ENCODE results near the gene CTTNBP2. TPM values are rescaled to one million over a fixed set of nuclear protein-coding genes. Genes with fewer than 3 reads are reported as not detected.

CTTNBP2 gene
- total and polyA plus RNA-seq, 2 of the 4 experiments (the other 2 are of a cell fraction) = 6.6 to 11.3 TPM

DNA sequence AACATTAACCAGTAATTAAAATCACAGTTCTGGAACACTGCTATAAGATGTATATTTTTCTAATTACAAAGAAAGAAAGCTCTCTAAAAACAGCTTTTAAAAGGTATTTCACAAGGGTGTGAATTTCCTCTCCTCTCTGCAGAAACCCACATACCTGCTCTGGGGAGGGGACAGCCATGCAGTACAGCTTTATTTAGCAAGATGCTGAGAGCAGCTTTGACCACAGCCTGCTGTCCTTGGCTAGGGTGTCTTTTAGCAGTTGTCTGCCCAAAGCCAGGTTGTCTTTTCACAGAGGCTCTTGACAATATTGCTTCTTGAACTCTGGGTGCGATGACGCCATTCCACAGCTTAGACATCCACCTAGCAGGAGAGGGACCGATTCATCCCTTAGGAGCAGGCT lies 148.3 kb downstream of the CTTNBP2 start:
- ChIA-PET POLR2A (ENCODE audit: unreplicated experiment) (interaction anchor here (0.5 kb wide), 1 partner anchor 1214 kb away, joined by 3 read pairs; no protein-coding TSS in a partner anchor), CTCF (no interaction called here)
- H2BK120ac ChIP-seq (ENCODE audit: low read depth, low read length) = no peak overlapping the region
- H3K36me3 ChIP-seq (ENCODE audit: control insufficient read depth, insufficient read depth, low read length) = peaks cover 4% of the 10 kb centered on the region; the same call in 1 of the 2 replicates
- H3K4me3 ChIP-seq (ENCODE audit: insufficient read depth, low read depth, low read length) = no peak overlapping the region
- H3K27me3 ChIP-seq (ENCODE audit: control insufficient read depth, insufficient read depth, low read length) = no peaks in the 10 kb centered on the region
- no peaks in the 10 kb centered on the region for H4K20me1 ChIP-seq (ENCODE audit: insufficient read depth, low read length)
- dilution Hi-C loops (cut with HindIII; ENCODE audit: low sequenced_read_pairs, unreplicated experiment) = no loop called here
- H2AK9ac ChIP-seq (replicated peaks; ENCODE audit: low read depth, low read length, poor library complexity) = no peak overlapping the region
- no peak overlapping the region for H2AK5ac ChIP-seq (ENCODE audit: low read depth, low read length)
- no peak overlapping the region for H3K4me2 ChIP-seq (ENCODE audit: low read depth, low read length)
- in situ Hi-C loops (cut with MboI; ENCODE audit: low sequenced_read_pairs) = loop anchor here (25.0 kb wide), 1 partner anchor 788 kb away; no protein-coding TSS in a partner anchor
- H2BK20ac ChIP-seq (ENCODE audit: low read depth, low read length) = no peak overlapping the region
- BruUV-seq (replicated peaks) = no TSS peak
- no peak overlapping the region for H3K9ac ChIP-seq (ENCODE audit: low read depth, low read length)
- H3K79me1 ChIP-seq (ENCODE audit: low read depth in 1 of 2, low read length in 2 of 2) = no peaks in the 10 kb centered on the region
- no peak overlapping the region for H4K5ac ChIP-seq (ENCODE audit: low read depth, low read length)
- H4K91ac ChIP-seq (ENCODE audit: insufficient read depth, low read depth, low read length) = no peak overlapping the region
- intact Hi-C loops (cut with micrococcal nuclease) = no loop called here
- no peaks in the 10 kb centered on the region for H3K4me1 ChIP-seq (ENCODE audit: control insufficient read depth, insufficient read depth, low read length)
- H3K18ac ChIP-seq (ENCODE audit: low read depth, low read length) = no peak overlapping the region
- no peaks in the 10 kb centered on the region for H3K9me1 ChIP-seq (ENCODE audit: insufficient read depth, low read length)
- H3K14ac ChIP-seq (replicated peaks; ENCODE audit: low read depth, low read length) = no peak overlapping the region
- no peak overlapping the region for H3K4ac ChIP-seq (ENCODE audit: low read depth, low read length)
- no peak overlapping the region for H2AFZ ChIP-seq (replicated peaks; ENCODE audit: low read length, poor library complexity)
- H3K27ac ChIP-seq (ENCODE audit: insufficient read depth, low read length) = no peak overlapping the region
- H4K8ac ChIP-seq (ENCODE audit: low read depth in 2 of 2, low read length in 2 of 2) = no peak overlapping the region
- no peak overlapping the region for H3K23ac ChIP-seq (ENCODE audit: low read depth, low read length)
- no peak overlapping the region for H2BK15ac ChIP-seq (ENCODE audit: low read depth, low read length)
- H3K9me3 ChIP-seq (ENCODE audit: control insufficient read depth, insufficient read depth, low read length) = no peaks in the 10 kb centered on the region
- ATAC-seq (ENCODE audit: low read depth) = no peak
- H2BK5ac ChIP-seq (ENCODE audit: low read depth, low read length, poor library complexity, severe bottlenecking) = no peak overlapping the region
- WGBS, 2 experiments (ENCODE audit: extremely low coverage in 2 of 2, insufficient read length in 1 of 2) = no CpG with 5 or more reads among the region's 3 CpGs
- no peak for DNase-seq
- no peak overlapping the region for H3K56ac ChIP-seq (ENCODE audit: extremely low read depth, insufficient read depth, low read length)
- TF ChIP-seq RFX5 (IDR thresholded peaks at IDR 0.05; ENCODE audit: low read depth, low read length) (no peak), CEBPB (IDR thresholded peaks at IDR 0.05; ENCODE audit: low read depth, low read length) (no peak), MXI1 (IDR thresholded peaks at IDR 0.05; ENCODE audit: borderline replicate concordance, low read depth, low read length) (no peak), POLR2A (IDR thresholded peaks at IDR 0.05; ENCODE audit: low read depth, low read length) (no peak), FOS (IDR thresholded peaks at IDR 0.05; ENCODE audit: low read depth, low read length) (no peak), BHLHE40 (IDR thresholded peaks at IDR 0.05; ENCODE audit: low read depth, low read length) (no peak)
- TF ChIP-seq, protein P1, sequence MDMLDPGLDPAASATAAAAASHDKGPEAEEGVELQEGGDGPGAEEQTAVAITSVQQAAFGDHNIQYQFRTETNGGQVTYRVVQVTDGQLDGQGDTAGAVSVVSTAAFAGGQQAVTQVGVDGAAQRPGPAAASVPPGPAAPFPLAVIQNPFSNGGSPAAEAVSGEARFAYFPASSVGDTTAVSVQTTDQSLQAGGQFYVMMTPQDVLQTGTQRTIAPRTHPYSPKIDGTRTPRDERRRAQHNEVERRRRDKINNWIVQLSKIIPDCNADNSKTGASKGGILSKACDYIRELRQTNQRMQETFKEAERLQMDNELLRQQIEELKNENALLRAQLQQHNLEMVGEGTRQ (IDR thresholded peaks at IDR 0.05; ENCODE audit: low read depth, low read length) = no peak
